ENCODE results near the gene TNFAIP2.
A peak's percentile ranks its signal among the peaks of the same experiment; 100 is the strongest.
"Not testable (repeated sequence)": the region's sequence is repeated elsewhere in the genome, so short reads cannot be mapped to it uniquely, and the experiment has no call there.

Gene TNFAIP2

GRCh38 chr14:103107455-103107854, 15.8 kb upstream of the TNFAIP2 start:
- DNase-seq (ENCODE audit: low spot score), result no peak

GRCh38 chr14:103107941-103108748, 15.1 kb upstream of the TNFAIP2 start:
- no peak for DNase-seq (ENCODE audit: low spot score)

DNA sequence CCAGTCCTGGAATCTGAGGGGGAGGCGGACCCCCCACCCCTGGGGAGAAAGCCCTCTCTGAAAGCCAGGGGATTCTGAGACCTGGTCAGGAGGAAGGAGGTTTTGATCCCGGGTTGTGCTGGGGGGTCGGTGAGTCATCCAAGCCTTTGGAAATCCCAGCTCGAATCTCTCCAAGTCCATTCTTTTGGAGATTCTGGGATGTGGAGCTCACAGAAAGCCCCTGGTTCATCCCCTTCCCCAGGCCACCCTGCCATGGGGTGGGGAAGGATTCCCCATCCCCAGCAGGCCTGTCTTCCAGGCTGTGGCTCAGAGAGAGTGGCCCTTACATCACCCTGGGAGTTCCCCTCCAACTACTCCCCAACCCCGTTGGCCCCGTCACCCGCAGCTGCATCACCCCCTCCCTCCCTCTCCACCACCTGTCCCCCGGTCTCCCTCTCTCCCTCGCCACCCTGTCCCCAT, 14.5 kb upstream of the TNFAIP2 start:
- DNase-seq (ENCODE audit: low spot score), result no peak

DNA sequence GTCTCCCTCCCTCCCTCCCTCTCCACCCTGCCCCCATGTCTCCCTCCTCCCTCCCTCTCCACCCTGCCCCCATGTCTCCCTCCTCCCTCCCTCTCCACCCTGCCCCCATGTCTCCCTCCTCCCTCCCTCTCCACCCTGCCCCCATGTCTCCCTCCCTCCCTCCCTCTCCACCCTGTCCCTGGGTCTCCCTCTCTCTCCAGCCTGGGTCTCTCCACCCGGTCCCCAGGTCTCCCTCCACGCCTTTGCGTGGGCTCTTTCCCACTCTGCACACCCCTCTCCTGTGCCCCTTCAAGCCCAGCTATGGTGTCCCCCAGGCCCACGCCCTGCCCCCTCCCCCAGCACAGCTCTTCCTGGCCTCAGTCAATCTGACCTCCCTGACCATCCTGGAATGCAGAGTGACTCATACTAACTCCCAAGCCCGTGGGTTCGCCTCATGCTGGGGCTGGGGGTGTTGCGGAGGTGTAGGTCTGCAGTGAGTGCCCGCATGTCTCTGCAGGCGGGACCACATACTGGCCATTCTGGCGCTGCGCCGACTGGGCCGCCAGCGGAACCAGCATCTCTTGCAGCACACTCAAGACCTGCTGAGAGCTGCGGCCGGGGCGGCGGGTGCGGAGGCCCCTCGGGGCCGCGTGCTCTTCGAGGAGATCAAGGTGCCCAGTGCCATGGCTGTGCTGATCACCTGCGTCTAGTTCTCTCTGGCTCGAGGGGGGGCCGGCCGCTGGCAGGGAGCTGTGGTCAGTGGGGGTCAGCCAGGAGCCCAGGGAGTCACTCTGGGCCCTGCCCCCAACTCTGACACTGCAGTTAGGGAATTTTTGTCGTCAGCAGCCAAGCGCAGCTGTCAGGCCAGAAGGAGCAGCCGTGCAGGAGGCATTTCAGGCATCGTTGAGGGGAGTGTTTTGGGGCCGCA, 13.5 kb upstream of the TNFAIP2 start:
- peak; percentile 54 for DNase-seq (ENCODE audit: low spot score)

GRCh38 chr14:103110681-103111231, 12.5 kb upstream of the TNFAIP2 start:
- no peak for DNase-seq (ENCODE audit: low spot score)

DNA sequence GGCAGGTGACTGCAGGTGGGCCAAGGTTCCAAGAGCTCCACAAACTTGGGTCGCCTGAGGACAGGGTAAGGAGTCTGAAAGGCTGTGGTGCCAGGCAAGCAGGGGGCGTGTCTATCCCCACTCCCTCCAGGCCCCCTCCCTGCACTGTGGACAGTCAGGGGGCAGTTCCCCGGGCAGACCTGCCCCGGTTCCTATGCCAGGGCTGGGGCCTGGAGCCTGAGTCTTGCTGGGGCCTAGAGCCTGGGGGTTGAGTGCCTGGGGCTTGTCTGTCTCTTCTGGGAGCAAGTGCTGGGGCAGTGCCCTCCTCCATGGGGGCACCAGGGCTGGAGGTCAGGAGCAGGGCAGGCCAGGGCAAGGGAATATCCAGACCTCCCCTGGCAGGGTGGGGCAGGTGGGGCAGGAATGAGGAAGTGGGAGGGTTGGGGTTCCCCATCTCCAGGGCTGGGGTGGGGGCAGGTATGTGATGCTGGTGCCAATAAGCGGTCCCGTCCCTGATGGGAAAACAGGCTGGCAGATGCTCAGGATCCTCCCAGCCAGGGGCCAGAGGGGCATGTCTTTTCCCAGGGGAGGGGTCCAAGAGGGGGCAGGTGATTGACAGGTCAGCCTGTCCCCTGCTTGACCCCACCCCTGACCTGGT, 11.9 kb upstream of the TNFAIP2 start:
- DNase-seq (ENCODE audit: low spot score), result no peak

GRCh38 chr14:103112400-103113243, 10.6 kb upstream of the TNFAIP2 start:
- DNase-seq (ENCODE audit: low spot score), result no peak

DNA sequence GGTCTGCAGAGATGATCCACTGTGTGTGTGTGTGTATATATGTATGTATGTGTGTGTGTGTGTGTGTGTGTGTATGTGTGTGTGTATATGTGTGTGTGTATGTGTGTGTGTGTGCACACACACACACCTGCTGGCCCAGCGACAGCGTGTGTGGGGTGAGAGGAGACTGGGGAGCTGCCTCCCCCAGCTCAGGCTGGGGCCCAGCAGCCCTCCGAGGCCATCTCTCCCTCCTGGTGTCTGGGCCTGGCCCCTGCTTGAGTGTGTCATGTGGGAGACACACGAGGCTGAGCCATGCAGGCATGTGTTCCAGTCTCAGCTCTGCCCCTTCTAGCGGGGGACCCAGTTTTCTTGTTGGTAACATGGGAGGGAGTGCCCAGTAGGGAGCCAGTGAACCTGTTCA, 10.0 kb upstream of the TNFAIP2 start:
- DNase-seq (ENCODE audit: low spot score), result no peak

DNA sequence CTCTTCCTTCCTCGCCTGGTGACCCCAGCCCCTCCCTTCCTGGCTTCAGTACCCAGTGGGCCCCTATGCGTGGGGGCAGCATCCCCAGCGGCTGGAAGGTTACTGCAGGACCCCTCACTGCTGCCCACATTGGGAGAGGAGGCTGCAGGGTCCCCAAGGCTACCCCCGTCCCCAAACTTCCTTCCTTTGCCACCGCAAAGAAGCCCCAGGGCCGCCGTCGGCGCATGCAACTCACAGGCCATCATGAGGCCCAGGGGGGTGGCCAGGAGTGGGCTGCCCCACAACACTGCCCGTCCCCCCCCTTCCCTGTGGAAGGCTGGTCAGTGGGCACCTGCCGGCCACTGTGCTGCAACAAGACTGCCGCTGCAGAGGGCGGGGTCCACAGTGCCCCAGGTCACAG, 9.5 kb upstream of the TNFAIP2 start:
- DNase-seq (ENCODE audit: low spot score), result no peak

GRCh38 chr14:103115086-103115679, 8.1 kb upstream of the TNFAIP2 start:
- not testable (repeated sequence) for DNase-seq (ENCODE audit: low spot score)

GRCh38 chr14:103115845-103116572, 7.3 kb upstream of the TNFAIP2 start:
- no peak for DNase-seq (ENCODE audit: low spot score)

DNA sequence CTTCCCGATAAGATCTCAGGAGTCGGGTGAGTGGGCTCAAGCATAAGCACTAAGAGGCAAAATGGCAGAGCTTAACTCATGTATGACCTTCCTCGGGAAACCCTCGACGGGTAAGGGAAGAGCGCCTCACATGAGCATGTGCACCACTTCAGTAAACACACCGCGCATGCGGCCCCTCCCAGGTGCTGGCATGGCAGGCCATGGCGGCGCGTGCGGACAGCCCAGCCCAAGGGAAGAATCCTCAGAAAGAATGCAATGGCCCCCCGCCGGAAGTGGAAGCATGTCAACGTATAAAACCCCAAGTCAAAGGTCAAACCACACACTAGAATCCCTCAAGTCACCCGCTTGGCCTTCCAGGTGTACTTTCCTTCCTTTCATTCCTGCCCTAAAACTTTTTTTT, 6.6 kb upstream of the TNFAIP2 start:
- no peak for DNase-seq (ENCODE audit: low spot score)

DNA sequence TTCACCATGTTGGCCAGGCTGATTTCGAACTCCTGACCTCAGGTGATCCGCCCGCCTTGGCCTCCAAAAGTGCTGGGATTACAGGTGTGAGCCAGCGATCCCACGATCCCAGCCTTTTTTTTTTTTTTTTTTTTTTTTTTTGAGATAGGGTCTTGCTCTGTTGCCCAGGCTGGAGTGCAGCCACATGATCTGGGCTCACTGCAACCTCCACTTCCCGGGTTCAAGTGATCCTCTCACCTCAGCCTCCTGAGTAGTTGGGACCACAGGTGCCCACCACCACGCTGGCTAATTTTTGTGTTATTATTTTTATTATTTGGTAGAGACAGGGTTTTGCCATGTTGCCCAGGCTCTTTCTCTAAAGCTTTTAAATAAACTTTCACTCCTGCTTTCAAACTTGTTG, 5.8 kb upstream of the TNFAIP2 start:
- not testable (repeated sequence) for DNase-seq (ENCODE audit: low spot score)

GRCh38 chr14:103118018-103118662, 5.1 kb upstream of the TNFAIP2 start:
- no peak for DNase-seq (ENCODE audit: low spot score)

DNA sequence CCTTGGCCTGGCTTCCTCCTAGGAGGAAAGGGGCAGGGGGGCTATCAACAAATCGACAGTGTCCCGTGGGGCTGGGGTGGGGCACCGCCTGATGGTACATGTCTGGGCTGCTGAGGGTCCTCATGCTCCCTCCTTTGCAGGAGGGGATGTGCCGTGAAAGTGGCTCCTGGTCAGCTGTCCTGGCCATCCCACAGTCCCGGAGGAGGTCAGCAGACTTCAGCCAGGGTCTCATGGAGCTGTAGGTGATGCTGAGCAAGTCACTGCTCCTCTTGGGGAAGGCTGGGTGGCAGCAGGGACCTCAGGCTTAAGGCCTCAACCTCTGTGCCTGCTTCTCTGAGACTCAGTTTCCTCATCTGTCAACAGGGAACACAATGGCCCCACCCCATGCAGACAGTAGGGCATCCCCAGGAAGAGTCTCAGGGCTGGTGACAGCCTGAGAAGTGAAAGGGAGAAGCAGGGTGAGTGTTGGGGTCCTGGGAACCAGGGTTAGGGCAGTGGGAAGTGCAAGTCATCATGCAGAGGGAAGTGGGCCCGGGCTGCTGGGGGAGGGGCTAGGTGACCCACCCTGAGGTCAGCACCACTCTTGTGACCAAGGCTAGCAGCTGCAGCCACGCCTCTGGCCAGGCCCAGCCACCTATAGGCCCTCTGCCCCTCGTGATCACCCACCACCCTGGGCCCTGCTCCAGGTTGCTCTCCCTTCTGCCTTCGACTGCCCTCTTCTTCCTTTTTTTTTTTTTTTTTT, 4.4 kb upstream of the TNFAIP2 start:
- no peak for DNase-seq (ENCODE audit: low spot score)

DNA sequence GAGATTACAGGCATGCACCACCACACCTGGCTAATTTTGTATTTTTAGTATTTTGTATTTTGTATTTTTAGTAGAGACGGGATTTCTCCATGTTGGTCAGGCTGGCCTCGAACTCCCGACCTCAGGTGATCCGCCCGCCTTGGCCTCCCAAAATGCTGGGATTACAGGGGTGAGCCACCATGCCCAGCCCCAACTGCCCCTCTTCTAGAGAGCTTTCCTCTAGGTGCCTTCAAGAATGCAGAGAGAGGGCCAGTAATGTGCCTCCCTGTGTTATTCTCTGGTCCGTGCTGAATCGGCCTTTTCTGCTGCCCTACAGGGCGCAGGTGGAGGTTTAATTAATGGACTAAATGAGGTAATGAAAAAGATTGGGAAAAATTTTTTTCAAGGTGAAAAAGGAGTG, 3.7 kb upstream of the TNFAIP2 start:
- not testable (repeated sequence) for DNase-seq (ENCODE audit: low spot score)

GRCh38 chr14:103121121-103121845, 2.0 kb upstream of the TNFAIP2 start:
- DNase-seq (ENCODE audit: low spot score), result no peak
